Stimulated activated CD4-positive, alpha-beta T cell treated with anti-CD3 and anti-CD28 coated beads, Interleukin-2, amount 100 ng/mL, for 48 hours (primary cell): ENCODE data around the gene VTI1B.
"Not testable (repeated sequence)": the region's sequence is repeated elsewhere in the genome, so short reads cannot be mapped to it uniquely, and the experiment has no call there.

Experiments
- DNase-seq, 2 donors: peaks; one replicate each; pipeline ENCODE4 v3.0.0-alpha.2; 2020

Gene VTI1B, protein sequence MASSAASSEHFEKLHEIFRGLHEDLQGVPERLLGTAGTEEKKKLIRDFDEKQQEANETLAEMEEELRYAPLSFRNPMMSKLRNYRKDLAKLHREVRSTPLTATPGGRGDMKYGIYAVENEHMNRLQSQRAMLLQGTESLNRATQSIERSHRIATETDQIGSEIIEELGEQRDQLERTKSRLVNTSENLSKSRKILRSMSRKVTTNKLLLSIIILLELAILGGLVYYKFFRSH

DNA sequence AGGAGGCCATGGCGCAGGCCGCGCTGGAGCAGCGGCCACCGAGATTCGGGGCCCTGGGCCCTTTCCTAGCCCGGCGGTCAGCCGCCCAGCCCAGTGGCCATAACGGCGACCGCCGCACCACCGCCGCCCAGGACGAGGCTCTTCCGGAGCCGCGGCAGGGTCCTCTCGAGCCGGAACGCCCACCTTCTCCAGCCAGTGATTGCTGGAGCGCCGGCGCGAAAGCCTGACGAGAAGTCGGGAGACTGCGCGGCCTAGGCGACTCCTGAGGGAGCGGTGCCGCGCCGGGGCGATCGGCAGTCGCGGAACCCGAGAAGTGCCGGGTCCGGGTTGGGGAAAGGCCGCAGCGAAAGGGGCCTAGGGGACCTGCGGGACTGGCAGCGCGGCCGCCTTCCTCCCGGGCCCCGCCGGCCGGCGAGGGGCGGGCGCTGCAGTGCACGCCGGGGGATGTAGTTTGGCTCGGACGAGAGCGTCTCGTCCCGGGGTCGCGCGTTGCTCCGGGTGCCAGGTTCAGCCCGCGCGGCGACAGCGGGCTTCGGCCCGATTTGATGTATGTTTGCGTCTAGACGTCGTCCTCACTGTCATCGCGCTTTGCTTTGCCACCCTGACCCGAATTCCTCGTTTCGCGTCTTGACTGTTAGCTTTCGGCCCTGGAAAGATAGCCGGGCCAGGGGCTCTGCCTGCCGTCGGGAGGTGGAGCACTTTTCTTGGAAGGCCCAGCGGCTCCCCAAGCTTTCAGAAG is at the start of gene VTI1B:
VTI1B (minus strand) TSS at position 153 of the 739 bp plus-strand sequence; CDS start at position 10, 143 bp downstream.
- DNase-seq, result peak; percentile 65 to 68

DNA sequence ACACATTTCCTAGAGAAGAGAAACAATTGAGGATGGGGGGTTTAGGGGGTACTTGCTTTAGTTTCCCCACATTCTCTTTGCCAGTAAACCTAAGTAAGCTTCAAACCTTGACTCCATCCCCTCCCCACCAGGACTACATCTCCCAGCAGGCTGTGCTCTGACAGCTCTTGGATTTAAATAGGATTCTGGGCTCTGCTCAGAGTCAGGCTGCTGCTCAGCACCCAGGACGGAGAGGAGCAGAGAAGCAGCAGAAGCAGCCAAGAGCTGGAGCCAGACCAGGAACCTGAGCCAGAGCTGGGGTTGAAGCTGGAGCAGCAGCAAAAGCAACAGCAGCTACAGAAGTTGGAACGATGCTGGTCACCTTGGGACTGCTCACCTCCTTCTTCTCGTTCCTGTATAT is 47.9 kb upstream of the VTI1B start:
- DNase-seq, result no peak

DNA sequence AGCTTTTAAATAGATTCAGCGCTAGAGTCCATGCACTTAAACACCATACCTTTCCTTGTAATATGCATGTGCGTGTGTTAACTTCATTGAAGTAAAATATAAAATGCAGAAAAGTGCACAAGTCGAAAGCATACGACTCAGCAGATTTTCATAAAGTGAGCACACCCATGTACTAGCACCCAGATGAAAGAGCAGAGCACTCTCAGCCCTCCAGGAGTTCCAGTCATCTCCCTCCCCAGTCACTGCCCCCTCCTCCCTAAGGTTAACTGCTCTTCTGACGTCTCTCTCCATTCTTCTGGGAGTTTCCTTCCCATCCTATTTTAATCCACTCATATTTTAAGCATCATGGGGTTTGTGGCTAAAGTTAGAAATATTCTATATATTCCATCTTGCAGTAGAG is 47.4 kb upstream of the VTI1B start:
- no peak for DNase-seq

DNA sequence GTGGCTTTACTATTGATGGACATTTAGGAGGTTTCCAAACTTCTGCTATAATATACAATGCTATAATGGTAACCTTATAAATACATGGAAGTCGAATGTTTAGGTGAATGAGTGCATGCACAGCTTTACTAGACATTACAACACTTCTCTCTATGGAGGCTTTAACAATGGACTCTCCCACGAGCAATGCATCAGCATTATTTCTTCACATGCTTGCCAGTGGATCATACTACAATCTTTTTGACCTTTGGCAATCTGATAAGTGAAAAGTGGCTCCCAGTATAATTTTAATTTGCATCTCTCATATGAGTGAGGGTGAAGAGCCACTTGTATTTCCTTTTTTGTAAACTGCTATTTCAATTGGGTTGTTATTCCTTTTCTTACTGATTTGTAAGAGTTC is 45.4 kb upstream of the VTI1B start:
- DNase-seq, result no peak

DNA sequence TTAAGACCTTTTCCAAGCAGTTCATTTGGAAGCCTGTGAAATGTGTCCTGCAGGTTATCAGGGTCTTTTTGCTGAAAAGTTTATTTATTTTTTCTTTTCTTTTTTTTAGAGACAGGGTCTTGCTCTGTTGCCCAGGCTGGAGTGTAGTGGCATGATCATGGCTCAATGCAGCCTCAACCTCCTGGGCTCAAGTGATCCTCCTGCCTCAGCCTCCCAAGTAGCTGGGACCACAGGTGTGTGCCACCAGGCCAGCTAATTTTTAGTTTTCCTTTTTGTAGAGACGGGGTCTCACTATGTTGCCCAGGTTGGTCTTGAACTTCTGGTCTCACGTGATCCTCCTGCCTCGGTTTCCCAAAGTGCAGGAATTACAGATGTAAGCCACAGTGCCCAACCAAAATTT is 45.0 kb upstream of the VTI1B start:
- DNase-seq, result not testable (repeated sequence)

DNA sequence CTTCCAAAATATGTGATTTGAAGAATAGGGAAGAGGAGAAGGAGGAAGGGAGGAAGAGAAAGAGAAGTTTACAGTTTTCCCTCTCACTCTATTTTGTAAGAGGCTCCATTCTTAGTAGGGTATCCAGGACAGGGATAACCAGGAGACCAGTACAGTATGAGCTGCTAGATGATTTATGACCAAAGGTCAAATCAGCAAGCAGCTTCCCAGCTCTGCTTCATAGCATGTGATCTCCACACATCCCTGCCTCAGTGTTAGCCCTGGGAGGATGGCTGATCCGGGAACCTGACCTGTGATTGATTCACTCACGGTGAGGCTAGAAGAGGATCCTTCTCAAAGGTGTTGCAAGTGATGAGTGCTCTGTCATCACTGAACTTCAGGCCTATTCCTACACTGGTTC is 43.8 kb upstream of the VTI1B start:
- no peak for DNase-seq

DNA sequence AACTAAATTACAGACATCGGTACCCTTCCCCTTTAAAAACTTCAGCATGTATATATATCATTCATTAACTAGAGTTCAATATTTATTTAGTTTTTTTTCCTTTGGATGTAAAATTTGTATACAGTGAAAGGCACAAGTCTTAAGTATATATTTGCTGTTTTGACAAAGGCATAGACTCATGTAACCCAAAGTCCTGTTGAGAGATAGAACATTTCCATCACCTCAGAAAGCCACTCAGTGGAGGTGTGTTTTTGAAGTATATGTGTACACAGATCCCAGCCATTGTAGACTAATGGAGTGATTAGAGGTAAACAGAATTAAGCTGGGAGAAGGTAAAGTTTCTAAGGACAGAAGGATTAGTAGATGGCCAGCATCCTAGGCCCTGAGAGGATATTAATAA is 42.6 kb upstream of the VTI1B start:
- no peak for DNase-seq

DNA sequence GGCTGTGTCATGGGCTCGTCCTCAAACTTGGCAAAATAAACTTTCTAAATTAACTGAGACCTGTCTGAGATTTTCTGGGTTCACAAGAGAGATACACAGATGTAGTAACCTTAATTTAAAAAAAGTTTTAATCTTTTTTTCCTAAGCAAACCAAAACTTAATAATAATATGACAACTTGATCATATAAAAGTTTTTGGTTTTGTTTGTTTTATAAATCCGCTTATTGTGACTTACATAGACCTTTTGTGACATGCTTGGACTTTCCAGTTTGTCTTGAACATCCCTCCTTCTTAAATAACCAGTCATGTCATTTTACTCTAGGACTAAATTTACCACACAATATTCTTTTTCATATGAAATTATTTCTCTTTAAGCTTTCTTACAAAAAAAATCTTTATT is 35.8 kb upstream of the VTI1B start:
- no peak for DNase-seq

DNA sequence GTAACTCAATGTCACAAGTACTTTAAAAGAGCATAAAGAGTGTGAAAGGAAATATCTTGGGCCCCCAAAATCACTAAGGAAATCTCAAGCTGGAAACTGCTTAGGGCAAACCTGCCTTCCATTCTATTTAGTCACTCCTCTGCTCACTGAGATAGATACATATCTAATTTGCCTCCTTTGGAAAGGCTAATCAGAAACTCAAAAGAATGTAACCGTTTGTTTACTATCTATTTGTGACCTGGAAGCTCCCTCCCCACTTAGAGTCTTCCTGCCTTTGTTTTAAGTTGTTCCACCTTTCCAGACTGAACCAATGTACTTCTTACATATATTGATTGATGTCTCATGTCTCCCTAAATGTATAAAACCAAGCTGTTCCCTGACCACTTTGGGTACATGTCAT is 35.4 kb upstream of the VTI1B start:
- DNase-seq, result not testable (repeated sequence)

DNA sequence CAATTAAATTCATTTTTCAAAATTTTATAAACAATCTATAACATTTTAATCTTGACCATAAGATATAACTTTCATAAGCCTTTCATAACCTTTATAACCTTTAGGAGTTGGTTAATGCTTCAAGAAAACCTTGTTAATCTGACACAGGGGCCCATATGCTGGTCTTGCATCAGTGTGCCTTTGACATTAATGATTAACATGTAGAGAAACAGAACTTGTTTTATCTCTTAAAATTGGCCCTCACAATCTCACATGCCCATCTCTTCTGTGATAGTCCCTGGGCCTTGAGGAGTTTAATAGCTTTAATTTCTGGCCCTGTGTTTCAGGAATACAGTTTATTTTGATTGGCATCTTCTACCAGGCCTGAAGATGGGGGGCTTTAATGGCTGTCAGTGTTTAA is 34.9 kb upstream of the VTI1B start:
- DNase-seq, result not testable (repeated sequence)

DNA sequence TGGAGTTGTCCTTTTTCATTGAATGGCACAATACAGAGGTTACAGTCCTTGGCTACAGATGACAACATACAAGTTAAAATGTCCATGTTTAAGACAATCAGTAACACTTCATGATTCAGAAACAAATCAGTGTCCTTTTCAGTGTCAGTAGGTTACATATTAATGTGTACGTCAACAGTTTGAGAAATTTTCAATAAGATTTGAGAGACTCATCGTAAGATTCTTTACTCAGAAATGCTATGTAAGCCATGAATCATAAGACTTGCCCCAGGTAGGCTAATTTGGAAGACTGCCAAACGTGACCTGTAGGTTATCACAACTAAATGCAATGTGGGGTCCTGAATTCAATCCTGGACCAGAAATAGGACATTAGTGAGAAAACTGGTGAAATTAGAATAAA is 30.8 kb upstream of the VTI1B start:
- no peak for DNase-seq

DNA sequence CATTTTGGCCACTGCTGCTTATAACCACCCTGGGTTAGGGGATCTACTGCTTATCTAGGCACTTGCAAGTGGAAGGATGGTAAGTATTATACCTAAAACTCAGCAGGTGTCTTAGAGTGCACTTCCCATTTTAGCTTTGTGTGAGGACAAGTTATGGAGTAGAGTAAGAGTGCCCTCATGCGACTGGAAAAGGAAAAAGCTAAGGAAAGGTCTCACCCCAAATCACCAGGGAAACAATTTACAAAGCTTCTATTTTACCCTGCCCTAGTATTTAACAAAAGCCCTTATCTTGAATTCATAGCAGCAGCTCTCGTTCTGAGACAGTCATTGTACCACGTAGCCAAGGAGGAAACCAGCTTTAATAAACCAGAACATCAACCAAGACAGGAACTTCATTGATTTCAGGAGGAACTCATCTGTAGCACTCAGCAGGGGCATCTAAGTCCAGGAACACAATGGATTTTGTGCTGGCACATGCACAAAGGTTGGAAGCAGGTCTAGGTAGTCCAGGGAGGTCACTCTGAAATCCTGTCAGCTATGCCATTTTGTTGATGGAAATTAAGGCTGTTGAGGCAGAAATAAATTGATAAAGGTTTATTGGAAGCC is 30.2 kb upstream of the VTI1B start:
- DNase-seq, result peak in 1 of 2 donors; percentile 19

DNA sequence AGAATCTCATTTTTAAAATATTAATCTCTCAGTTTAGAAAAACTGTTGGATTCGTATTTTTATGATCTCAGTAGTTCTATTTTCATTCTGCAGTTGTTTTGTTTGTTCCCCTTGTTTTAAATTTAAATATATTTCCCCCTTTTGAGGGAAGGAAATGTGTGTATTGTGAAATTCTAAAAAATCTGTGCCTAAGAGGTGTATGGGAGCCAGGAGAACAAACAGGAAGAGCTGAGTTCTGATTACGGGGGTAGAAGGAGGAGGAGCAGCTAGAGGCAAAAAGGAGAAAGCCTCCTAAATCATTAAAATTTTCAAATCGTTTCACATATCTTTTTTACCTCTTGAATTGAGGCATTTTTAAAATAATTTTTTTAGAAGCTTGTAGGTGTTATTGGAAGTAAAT is 29.6 kb upstream of the VTI1B start:
- DNase-seq, result no peak

DNA sequence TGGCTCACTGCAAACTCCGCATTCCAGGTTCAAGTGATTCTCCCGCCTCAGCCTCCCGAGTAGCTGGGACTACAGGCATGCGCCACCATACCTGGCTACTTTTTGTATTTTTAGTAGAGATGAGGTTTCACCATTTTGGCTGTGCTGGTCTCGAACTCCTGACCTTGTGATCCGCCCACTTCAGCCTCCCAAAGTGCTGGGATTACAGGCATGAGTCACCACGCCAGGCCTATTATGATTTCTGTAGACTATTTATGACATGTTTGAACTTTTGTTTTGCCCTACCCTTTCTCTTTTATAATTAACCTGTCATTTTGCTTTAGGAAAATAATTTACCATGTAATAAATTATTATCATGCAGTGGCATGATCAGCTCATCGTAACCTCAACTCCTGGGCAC is 27.1 kb upstream of the VTI1B start, which contains the start of gene RDH12:
RDH12 (plus strand) TSS at position 395 of the 400 bp plus-strand sequence. CDS start 20,757 bp downstream, outside the sequence.
- not testable (repeated sequence) for DNase-seq

DNA sequence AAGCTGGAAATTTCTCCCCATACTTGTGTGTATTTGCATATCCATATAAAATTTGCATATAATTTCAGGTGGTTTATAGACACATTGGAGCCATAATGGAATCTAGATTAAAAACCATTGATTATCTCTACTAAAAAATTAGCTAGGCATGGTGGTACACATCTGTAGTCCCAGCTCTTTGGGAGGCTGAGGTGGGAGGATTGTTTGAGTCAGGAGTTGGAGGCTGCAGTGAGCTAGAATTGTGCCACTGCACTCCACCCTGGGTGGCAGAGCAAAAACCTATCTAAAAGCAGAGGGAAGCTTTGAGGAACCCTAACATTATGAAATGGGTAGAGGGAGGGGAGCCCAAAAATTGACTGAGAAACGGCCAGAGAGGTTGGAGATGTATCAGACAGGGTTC is 23.7 kb upstream of the VTI1B start:
- no peak for DNase-seq

DNA sequence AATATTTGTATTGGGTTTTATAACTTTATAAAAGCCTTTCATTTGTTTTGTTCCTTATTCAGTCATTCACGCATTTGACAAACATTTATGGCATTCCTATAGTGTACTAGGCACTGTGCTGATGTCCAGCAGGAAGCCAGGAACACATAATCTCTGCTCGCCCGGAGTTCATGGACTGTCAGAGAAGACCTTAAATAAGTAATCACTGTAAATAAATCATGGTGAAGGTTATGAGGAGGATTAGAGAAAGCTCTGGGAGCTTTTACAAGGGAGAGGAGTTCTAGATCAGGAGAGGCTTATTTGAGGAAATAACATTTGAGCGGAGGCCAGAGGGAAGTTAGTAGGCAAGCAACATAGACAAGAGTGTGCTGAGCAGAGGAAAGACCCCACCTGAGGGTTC is 22.6 kb upstream of the VTI1B start:
- DNase-seq, result no peak

DNA sequence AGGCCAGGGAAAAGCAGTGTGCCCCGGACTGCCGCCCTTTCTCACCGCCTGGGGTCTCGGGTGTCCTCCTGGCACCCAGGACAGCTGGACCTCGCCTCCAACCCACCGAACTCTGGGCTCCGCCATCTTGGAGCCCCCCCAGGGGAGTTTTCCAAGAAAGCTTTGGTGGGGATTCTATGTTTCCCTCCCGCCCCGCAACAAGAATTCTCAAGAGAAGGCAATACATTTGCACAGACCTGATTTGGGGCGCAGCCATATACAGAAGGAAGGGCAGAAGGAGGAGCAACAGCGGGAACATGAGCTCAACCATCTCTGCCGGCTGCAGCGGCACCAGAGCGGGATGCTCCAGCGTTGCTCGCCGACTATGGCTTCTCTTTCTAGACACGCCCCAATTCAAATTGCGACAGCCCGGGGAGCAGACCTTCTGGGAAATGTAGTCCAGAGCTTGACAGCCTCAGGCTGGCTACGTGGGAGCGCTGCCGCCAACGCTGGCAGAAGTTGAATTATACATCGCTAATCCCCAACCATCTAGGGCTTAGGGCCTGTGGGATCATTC is 21.0 kb upstream of the VTI1B start, which contains the start of gene RDH11:
RDH11 (minus strand) TSS at position 371 of the 556 bp plus-strand sequence; CDS start at position 310, 61 bp downstream.
- peak; percentile 70 to 71 for DNase-seq

DNA sequence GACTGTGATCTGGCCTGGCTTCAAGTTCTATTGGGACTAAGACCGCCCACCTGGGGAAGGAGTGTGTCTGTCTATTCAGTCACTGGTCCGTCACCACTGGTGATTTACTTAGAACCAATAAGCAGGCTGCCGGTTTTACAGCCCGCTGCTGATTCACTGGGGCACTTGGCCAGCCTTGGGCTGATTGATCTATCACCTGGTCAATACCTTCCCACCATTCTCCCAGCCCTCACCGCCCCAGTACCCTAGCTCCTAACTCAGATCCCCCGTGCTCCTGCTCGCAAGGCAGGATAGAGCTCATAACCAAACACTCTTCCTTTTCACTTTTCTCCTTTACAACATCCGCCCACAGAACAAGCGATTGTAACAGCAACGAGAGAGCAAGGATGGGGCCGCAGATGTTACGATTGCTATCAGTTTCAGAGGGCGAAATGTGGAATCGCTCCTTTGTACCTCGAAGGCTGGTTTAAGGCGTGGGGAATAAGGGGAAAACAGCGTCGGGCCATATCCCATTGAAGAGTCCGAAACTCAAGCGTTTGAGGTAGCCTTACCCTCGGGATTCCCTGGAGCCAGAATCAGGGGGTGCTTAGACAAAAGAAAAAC is 20.5 kb upstream of the VTI1B start:
- DNase-seq, result peak; percentile 65 to 67

DNA sequence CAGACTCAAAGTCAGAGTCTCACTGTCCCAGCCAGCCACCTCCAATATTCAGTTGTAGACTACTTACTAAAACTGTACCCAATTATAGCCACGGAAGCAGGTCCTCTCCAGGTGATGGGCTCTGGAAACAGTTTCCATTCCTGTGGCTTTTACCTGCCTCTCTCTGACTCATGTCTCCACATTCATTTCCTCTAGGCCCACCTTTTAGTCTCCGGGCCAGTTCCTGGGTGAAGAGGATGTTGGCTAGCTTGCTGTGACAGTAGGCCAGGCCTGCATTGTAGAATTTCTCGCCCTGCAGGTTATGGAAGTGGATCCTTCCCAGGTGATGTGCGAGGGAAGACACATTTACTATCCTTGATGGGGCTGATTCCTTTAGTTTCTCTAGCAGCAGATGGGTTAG is 15.6 kb upstream of the VTI1B start:
- DNase-seq, result no peak

DNA sequence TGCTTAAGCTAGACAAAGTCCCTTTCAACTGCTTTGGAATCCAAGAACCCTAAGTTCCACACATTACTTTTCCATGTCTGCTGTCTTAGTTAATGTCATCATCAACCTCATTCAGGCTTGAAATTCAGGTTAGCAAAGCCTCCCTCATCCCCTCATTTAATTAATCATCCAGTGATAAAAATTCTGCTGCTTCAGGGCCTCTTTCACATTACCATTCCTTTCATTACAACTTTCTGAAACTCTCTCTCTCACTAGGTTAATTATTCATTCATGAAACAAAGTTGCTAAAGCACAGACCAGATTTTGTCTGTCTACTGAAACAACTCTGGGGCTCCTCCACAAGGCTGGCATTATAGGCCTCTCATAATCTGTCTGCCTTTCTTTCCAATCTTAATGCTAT is 9.4 kb upstream of the VTI1B start:
- DNase-seq, result no peak

DNA sequence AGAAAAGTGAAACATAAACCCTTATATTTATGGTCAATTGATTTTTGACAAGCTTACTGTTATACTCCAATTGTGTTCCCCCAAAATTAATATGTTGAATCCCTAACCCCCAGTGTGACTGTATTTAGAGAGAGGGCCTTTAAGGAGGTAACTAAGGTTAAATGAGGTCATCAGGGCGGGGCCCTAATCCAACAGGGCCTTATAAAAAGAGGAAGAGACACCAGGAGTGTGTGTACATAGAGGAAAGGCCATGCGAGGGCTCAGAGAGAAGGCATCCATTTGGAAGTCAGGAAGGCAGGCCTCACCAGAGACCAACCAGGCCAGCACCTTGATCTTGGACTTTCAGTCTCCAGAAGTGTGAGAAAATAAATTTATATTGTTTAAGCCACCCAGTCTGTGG is 6.5 kb upstream of the VTI1B start:
- no peak for DNase-seq

DNA sequence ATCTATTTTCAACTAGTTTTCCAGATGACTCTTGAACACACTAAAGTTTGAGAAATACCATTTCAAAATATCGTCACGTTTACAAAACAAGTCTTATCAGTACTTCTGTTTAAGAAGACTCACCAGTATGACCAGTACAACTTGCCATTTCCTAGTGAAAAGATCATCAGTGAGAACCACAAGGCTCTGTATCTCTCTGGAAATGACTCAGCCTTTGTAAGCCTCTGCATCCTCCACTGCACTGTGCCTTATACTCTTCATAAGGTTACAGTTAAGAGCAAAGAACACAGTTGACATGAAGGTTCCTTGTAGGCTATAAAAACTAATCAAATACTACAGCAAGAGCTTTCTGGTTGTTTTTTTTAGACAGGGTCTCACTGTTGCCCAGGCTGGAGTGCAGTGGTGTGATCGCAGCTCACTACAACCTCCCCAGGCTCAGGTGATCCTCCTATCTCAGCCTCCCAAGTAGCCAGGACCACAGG is 5.7 kb upstream of the VTI1B start:
- no peak for DNase-seq

DNA sequence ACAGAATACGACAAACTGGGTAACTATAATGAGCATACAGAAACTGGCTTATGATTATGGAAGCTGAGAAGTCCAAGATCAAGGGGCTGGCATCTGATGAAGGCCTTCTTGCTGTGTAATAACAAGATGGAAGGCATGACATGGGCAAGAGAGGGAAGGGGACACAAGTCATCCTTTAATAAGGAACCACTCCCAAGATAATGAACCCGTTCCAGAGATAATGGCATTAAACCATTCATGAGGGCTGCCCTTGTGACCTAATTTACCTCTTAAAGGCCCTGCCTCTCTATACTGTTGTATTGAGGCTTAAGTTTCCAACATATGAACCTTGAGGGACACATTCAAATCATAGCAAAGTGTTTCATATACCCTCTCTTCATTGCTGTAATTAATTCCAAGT is 4.6 kb upstream of the VTI1B start:
- no peak for DNase-seq
